H1 (cell line): ENCODE results near the gene AGBL4. TPM values are rescaled to one million over a fixed set of nuclear protein-coding genes. Genes with fewer than 3 reads are reported as not detected.

Source experiments
- CTCF ChIA-PET: fragments of 300-600 bp; sonication (Branson Sonifier 250); formaldehyde crosslinking; loops from one replicate; lab custom pipeline; 2021; ENCODE audit not compliant: partially characterized antibody; lab: Charles Lee
- POLR2A ChIA-PET: fragments of 300-600 bp; sonication (Branson Sonifier 250); formaldehyde crosslinking; loops from one replicate; lab custom pipeline; 2021; ENCODE audit warnings: inconsistent platforms; ENCODE audit not compliant: partially characterized antibody; lab: Charles Lee
- DNase-seq, 2 experiments: peaks; one replicate each; pipeline versions ENCODE4 v3.0.0 to v3.0.0-alpha.2; 2010 to 2022; ENCODE audit warnings: low spot score in 2 of 2, low read depth in 1 of 2, mixed read lengths in 1 of 2
- FAIRE-seq: peaks from 2 replicates; lab custom pipeline; 2011; peaks lifted over from hg19 to GRCh38; lab: Jason Lieb, UNC
- H2AFZ ChIP-seq: 2 replicates; pipeline ENCODE4 v1.8.1; 2012; ENCODE audit warnings: low read length, inconsistent platforms
- H2AK5ac ChIP-seq: 2 replicates; pipeline ENCODE4 v1.6.1; 2013; ENCODE audit warnings: low read depth, low read length
- H2BK120ac ChIP-seq: replicated peaks from 2 replicates; pipeline ENCODE3; 2013; ENCODE audit warnings: low read depth, low read length, inconsistent platforms
- H2BK12ac ChIP-seq: 2 replicates; pipeline ENCODE4 v1.6.1; 2013; ENCODE audit warnings: low read depth, low read length
- H2BK15ac ChIP-seq: 2 replicates; pipeline ENCODE4 v1.6.1; 2013; ENCODE audit warnings: low read length
- H2BK20ac ChIP-seq: 2 replicates; pipeline ENCODE4 v1.6.1; 2013; ENCODE audit warnings: low read length
- H2BK5ac ChIP-seq: 2 replicates; pipeline ENCODE4 v1.6.1; 2013; ENCODE audit warnings: low read depth, low read length
- H3K14ac ChIP-seq: 2 replicates; pipeline ENCODE4 v1.6.1; 2013; ENCODE audit warnings: inconsistent platforms; ENCODE audit not compliant: insufficient read length
- H3K18ac ChIP-seq: 2 replicates; pipeline ENCODE4 v1.6.1; 2013; ENCODE audit warnings: low read length; ENCODE audit errors: extremely low read depth
- H3K23ac ChIP-seq: 2 replicates; pipeline ENCODE4 v1.6.1; 2013; ENCODE audit warnings: inconsistent platforms; ENCODE audit not compliant: insufficient read length
- H3K23me2 ChIP-seq: 2 replicates; pipeline ENCODE4 v1.6.1; 2013; ENCODE audit warnings: low read depth, low read length
- H3K27ac ChIP-seq: 2 replicates; pipeline ENCODE4 v1.6.1; 2011; ENCODE audit warnings: low read depth, low read length, inconsistent platforms
- H3K27me3 ChIP-seq, 4 experiments: replicated peaks in 1 of 4; 1 replicate in 1 of 4; 2 replicates in 3 of 4; pipeline versions ENCODE4 v1.6.1 to v1.8.1; 2011 to 2013; ENCODE audit warnings: low read length in 3 of 4, mild to moderate bottlenecking in 3 of 4, inconsistent platforms in 2 of 4, mixed read lengths in 2 of 4, moderate library complexity in 1 of 4; ENCODE audit not compliant: control insufficient read depth in 3 of 4, insufficient read depth in 3 of 4; ENCODE audit errors: extremely low read depth in 1 of 4
- H3K36me3 ChIP-seq, 4 experiments: 2 replicates each; pipeline versions ENCODE4 v1.6.1 to v1.8.1; 2011 to 2013; ENCODE audit warnings: mild to moderate bottlenecking in 4 of 4, low read length in 3 of 4, moderate library complexity in 2 of 4, control low read depth in 1 of 4, inconsistent platforms in 1 of 4; ENCODE audit not compliant: insufficient read depth in 4 of 4, control insufficient read depth in 2 of 4
- H3K4ac ChIP-seq: replicated peaks from 2 replicates; pipeline ENCODE3; 2013; ENCODE audit warnings: low read length, low read depth, mixed read lengths, inconsistent platforms; ENCODE audit not compliant: insufficient read length
- H3K4me1 ChIP-seq, 4 experiments: replicated peaks in 1 of 4; 1 replicate in 1 of 4; 2 replicates in 3 of 4; pipeline versions ENCODE4 v1.6.1 to v1.8.1; 2011 to 2013; ENCODE audit warnings: low read length in 3 of 4, inconsistent platforms in 2 of 4, mixed read lengths in 1 of 4; ENCODE audit not compliant: insufficient read depth in 4 of 4, control insufficient read depth in 3 of 4
- H3K4me2 ChIP-seq, 2 experiments: 2 replicates each; pipeline versions ENCODE4 v1.6.1 to v1.8.1; 2011 to 2013; ENCODE audit warnings: low read depth in 2 of 2, low read length in 2 of 2, control low read depth in 1 of 2, inconsistent platforms in 1 of 2, mild to moderate bottlenecking in 1 of 2; ENCODE audit not compliant: insufficient read depth in 1 of 2
- H3K4me3 ChIP-seq, 4 experiments: fragments of 200-600, 300-600 bp in 1 of 4; sonication (generic), shearing (Covaris generic), sonication (Bioruptor Twin) in 1 of 4; 2 replicates each; pipeline versions ENCODE4 v1.5.1 to v1.8.1; 2011 to 2016; ENCODE audit warnings: low read length in 4 of 4, low read depth in 3 of 4, control low read depth in 2 of 4, inconsistent platforms in 2 of 4, mild to moderate bottlenecking in 2 of 4, mixed read lengths in 1 of 4, moderate library complexity in 1 of 4; ENCODE audit not compliant: insufficient read depth in 2 of 4; ENCODE audit errors: extremely low read depth in 1 of 4
- H3K56ac ChIP-seq: replicated peaks from 2 replicates; pipeline ENCODE3; 2013; ENCODE audit warnings: low read depth, mild to moderate bottlenecking, mixed read lengths, low read length, inconsistent platforms; ENCODE audit not compliant: insufficient read length
- H3K79me1 ChIP-seq: 2 replicates; pipeline ENCODE4 v1.6.1; 2013; ENCODE audit warnings: low read depth, low read length, control low read depth
- H3K79me2 ChIP-seq, 2 experiments: 2 replicates each; pipeline versions ENCODE4 v1.6.1 to v1.8.1; 2012 to 2013; ENCODE audit warnings: low read length in 2 of 2, mild to moderate bottlenecking in 2 of 2, inconsistent platforms in 1 of 2; ENCODE audit not compliant: insufficient read depth in 2 of 2, control insufficient read depth in 1 of 2
- H3K9ac ChIP-seq, 4 experiments: replicated peaks in 1 of 4; 1 replicate in 1 of 4; 2 replicates in 3 of 4; pipeline versions ENCODE4 v1.6.1 to v1.8.1; 2011 to 2013; ENCODE audit warnings: low read depth in 3 of 4, low read length in 3 of 4, control low read depth in 2 of 4, mild to moderate bottlenecking in 2 of 4, moderate library complexity in 2 of 4, inconsistent platforms in 1 of 4; ENCODE audit errors: extremely low read depth in 1 of 4
- H3K9me3 ChIP-seq, 2 experiments: 2 replicates each; pipeline versions ENCODE4 v1.6.1 to v1.8.1; 2012 to 2013; ENCODE audit warnings: mild to moderate bottlenecking in 2 of 2, moderate library complexity in 2 of 2, control low read depth in 1 of 2, inconsistent platforms in 1 of 2, low read depth in 1 of 2, low read length in 1 of 2, mixed read lengths in 1 of 2; ENCODE audit not compliant: insufficient read depth in 2 of 2
- H4K20me1 ChIP-seq, 2 experiments: replicated peaks in 1 of 2; 2 replicates each; pipeline versions ENCODE3 to v1.8.1; 2011 to 2013; ENCODE audit warnings: inconsistent platforms in 2 of 2, low read length in 2 of 2, mild to moderate bottlenecking in 1 of 2; ENCODE audit not compliant: insufficient read depth in 2 of 2, control insufficient read depth in 1 of 2
- H4K5ac ChIP-seq: 2 replicates; pipeline ENCODE4 v1.6.1; 2013; ENCODE audit warnings: low read length, low read depth, mixed read lengths, inconsistent platforms; ENCODE audit not compliant: insufficient read length
- H4K8ac ChIP-seq: 2 replicates; pipeline ENCODE4 v1.8.0; 2013; ENCODE audit warnings: mild to moderate bottlenecking, moderate library complexity, low read length, inconsistent platforms; ENCODE audit not compliant: insufficient read depth; ENCODE audit errors: extremely low read depth
- H4K91ac ChIP-seq: replicated peaks from 2 replicates; pipeline ENCODE3; 2013; ENCODE audit warnings: low read length, mixed read lengths, inconsistent platforms; ENCODE audit not compliant: insufficient read length
- CEBPB ChIP-seq: IDR thresholded peaks from 2 replicates; pipeline ENCODE4 v1.6.1; 2012; ENCODE audit warnings: low read depth, low read length
- EGR1 ChIP-seq: IDR thresholded peaks from 2 replicates; pipeline ENCODE4 v1.6.1; 2011; ENCODE audit warnings: low read depth, low read length, borderline replicate concordance
- HDAC6 ChIP-seq: IDR thresholded peaks from one replicate; pipeline ENCODE4 v1.7.1; 2012; ENCODE audit warnings: low read depth, mild to moderate bottlenecking, inconsistent platforms, low read length, moderate library complexity
- KDM5A ChIP-seq: fragments of 200-600 bp; IDR thresholded peaks from 2 replicates; pipeline ENCODE4 v1.7.1; 2012; ENCODE audit warnings: mild to moderate bottlenecking, low read length, inconsistent platforms, mixed read lengths
- NRF1 ChIP-seq: IDR thresholded peaks from 2 replicates; pipeline ENCODE4 v1.6.1; 2011; ENCODE audit warnings: mild to moderate bottlenecking, low read depth, low read length, improper control_type of control experiment
- PHF8 ChIP-seq: fragments of 200-600 bp; sonication (generic); conservative IDR thresholded peaks from 2 replicates; pipeline ENCODE4 v1.7.1; 2012; ENCODE audit warnings: low read depth, mild to moderate bottlenecking, inconsistent platforms, low read length, moderate library complexity
- RXRA ChIP-seq: IDR thresholded peaks from 2 replicates; pipeline ENCODE4 v1.6.1; 2011; ENCODE audit warnings: low read depth, mild to moderate bottlenecking, low read length, moderate library complexity; ENCODE audit not compliant: insufficient read depth
- WGBS, 2 experiments: shearing (Covaris generic) in 1 of 2; methylation state at CpG; one replicate each; pipeline versions ENCODE4 v1.1.6 to v1.1.7; 2013 to 2015; ENCODE audit warnings: low lambda C conversion rate in 2 of 2, mixed read lengths in 2 of 2, inconsistent platforms in 1 of 2, low coverage in 1 of 2, missing lambda C conversion rate in 1 of 2; ENCODE audit not compliant: insufficient replicate concordance in 2 of 2, insufficient coverage in 1 of 2, insufficient read length in 1 of 2; ENCODE audit errors: extremely low coverage in 1 of 2, missing lambda C conversion rate in 1 of 2; 5-methylcytosine and 5-hydroxymethylcytosine counted together
- polyA plus RNA-seq, 7 experiments: library from polyadenylated mRNA; depleted of rRNA in 3 of 7; stranded (reverse) in 5 of 7; unstranded in 2 of 7; fragments of >200 nt in 5 of 7; fragments of 200-250 nt in 2 of 7; gene quantifications; 1 replicate in 5 of 7; 2 replicates in 1 of 7; 4 replicates in 1 of 7; pipeline versions ENCODE4 v1.2.1 to v1.2.3, GENCODE V29; 2011 to 2013; ENCODE audit warnings: missing spikeins in 2 of 7, mixed read lengths in 2 of 7
- total RNA-seq: library from RNA; stranded (reverse); fragmentation: NEBNext Ultra II Directional; extraction: Animal tissue kit (Norgen Biotek cat#: 25700); gene quantifications from 2 replicates; pipeline ENCODE4 v1.2.1, GENCODE V29; 2021
- TF ChIP-seq, protein P1 (sequence below): IDR thresholded peaks from 2 replicates; pipeline ENCODE4 v1.6.1; 2011; ENCODE audit warnings: low read depth, mild to moderate bottlenecking, low read length; ENCODE audit not compliant: insufficient read depth

Gene AGBL4
- total and polyA plus RNA-seq, 2 of the 8 experiments (the other 6 are each of a cell fraction or from before 2014, with no cell fraction given) = 0.41 to 0.45 TPM

DNA sequence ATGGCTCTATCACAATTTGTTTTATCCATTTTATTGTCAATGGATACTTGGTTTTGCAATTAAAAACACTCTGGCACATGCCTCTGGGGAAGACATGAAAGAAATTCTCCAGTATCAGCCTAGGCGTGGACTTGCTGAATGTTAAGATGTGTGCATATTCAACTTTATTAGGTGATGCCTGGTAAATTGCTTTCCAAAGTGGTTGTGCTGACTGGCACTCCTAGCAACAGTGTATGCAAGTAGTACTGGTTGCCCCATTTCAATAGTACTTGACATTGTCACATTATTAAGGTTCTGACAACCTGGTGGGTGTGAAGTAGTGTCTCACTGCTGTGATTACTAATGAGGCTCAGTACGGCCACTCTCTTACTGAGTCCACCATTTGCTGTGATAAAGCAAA, 1295.2 kb downstream of the AGBL4 start:
- DNase-seq (no peak), FAIRE-seq (no peak)
- no peak for TF ChIP-seq RXRA
- TF ChIP-seq CEBPB = no peak
- TF ChIP-seq PHF8 = no peak
- no peak for TF ChIP-seq KDM5A
- no peak for TF ChIP-seq HDAC6
- TF ChIP-seq EGR1 = no peak
- no peak for TF ChIP-seq NRF1
- TF ChIP-seq, protein P1, sequence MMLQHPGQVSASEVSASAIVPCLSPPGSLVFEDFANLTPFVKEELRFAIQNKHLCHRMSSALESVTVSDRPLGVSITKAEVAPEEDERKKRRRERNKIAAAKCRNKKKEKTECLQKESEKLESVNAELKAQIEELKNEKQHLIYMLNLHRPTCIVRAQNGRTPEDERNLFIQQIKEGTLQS = no peak
- 84% methylated on average over 2 of the region's 2 CpGs; no CpG with 5 or more reads in 1 of the 2 experiments for WGBS, 2 experiments
- no peaks in the 10 kb centered on the region for H4K20me1 ChIP-seq
- no peaks in the 10 kb centered on the region; the same call in 1 of the 2 replicates for H3K79me1 ChIP-seq
- no peak overlapping the region for H3K9ac ChIP-seq
- no peak overlapping the region for H3K4me2 ChIP-seq
- ChIA-PET POLR2A (no interaction called here), CTCF (interaction anchor here (0.7 kb wide), 1 partner anchor 1991 kb away, joined by 3 read pairs; no protein-coding TSS in a partner anchor)
- no peak overlapping the region for H3K4me3 ChIP-seq
- no peaks in the 10 kb centered on the region for H3K9me3 ChIP-seq
- H3K14ac ChIP-seq = no peak overlapping the region
- no peak overlapping the region for H2BK5ac ChIP-seq
- H3K36me3 ChIP-seq = peaks cover 0 to 2% (median under 1%) of the 10 kb centered on the region in 4 experiments; a peak in 5 of 8 replicates
- no peaks in the 10 kb centered on the region for H3K27me3 ChIP-seq
- H4K91ac ChIP-seq = no peak overlapping the region
- no peak overlapping the region for H3K4ac ChIP-seq
- H2BK20ac ChIP-seq = no peak overlapping the region
- no peaks in the 10 kb centered on the region for H3K79me2 ChIP-seq
- H3K56ac ChIP-seq = no peak overlapping the region
- no peak overlapping the region for H2BK12ac ChIP-seq
- H2AFZ ChIP-seq = no peak overlapping the region
- peaks cover 2% of the 10 kb centered on the region; the same call in 1 of the 2 replicates for H3K23me2 ChIP-seq
- no peak overlapping the region for H4K8ac ChIP-seq
- no peak overlapping the region for H4K5ac ChIP-seq
- no peak overlapping the region for H3K23ac ChIP-seq
- no peak overlapping the region for H2BK15ac ChIP-seq
- no peak overlapping the region for H2AK5ac ChIP-seq
- H2BK120ac ChIP-seq = no peak overlapping the region
- no peak overlapping the region for H3K27ac ChIP-seq
- H3K4me1 ChIP-seq = no peaks in the 10 kb centered on the region
- no peak overlapping the region for H3K18ac ChIP-seq
